Panc1 (cell line): ENCODE results near the gene ATP9A. TPM values are rescaled to one million over a fixed set of nuclear protein-coding genes. Genes with fewer than 3 reads are reported as not detected.

Experiments used
- ATAC-seq: fragments of 200-7000 bp; cut with Tn5 transposase; 2 replicates; pipeline ENCODE4 v1.9.1; 2020; ENCODE audit warnings: mild to moderate bottlenecking, moderate library complexity
- BruUV-seq: library from RNA; stranded (reverse); fragments of 400-500 nt; replicated peaks from 2 replicates; lab custom pipeline; 2021; lab: Mats Ljungman, UMichigan
- CTCF ChIA-PET: fragments of 300-600 bp; sonication (Branson Sonifier 250); formaldehyde crosslinking; loops from one replicate; lab custom pipeline; 2022; ENCODE audit warnings: antibody characterized with exemption; lab: Charles Lee
- POLR2A ChIA-PET: fragments of 300-600 bp; sonication (Branson Sonifier 250); formaldehyde crosslinking; loops from one replicate; lab custom pipeline; 2022; ENCODE audit warnings: antibody characterized with exemption; lab: Charles Lee
- DNase-seq: peaks from one replicate; pipeline ENCODE4 v3.0.0-alpha.2; 2010; ENCODE audit warnings: low read depth, low spot score
- H3K27ac ChIP-seq: 2 replicates; pipeline ENCODE4 v1.5.1; 2011; ENCODE audit warnings: mild to moderate bottlenecking, low read length, inconsistent platforms
- H3K27me3 ChIP-seq: fragments of 200-500 bp; sonication (Bioruptor generic); 2 replicates; pipeline ENCODE4 v1.6.0; 2014; ENCODE audit warnings: low read length, inconsistent platforms; ENCODE audit not compliant: control insufficient read depth, insufficient read depth
- H3K36me3 ChIP-seq: fragments of 200-500 bp; sonication (Bioruptor generic); 2 replicates; pipeline ENCODE4 v1.5.1; 2014; ENCODE audit warnings: inconsistent platforms, mild to moderate bottlenecking, low read length, moderate library complexity; ENCODE audit not compliant: control insufficient read depth, insufficient read depth
- H3K4me1 ChIP-seq: 2 replicates; pipeline ENCODE4 v1.5.1; 2011; ENCODE audit warnings: inconsistent platforms, mild to moderate bottlenecking, low read length, moderate library complexity; ENCODE audit not compliant: control insufficient read depth, insufficient read depth
- H3K4me3 ChIP-seq, 2 experiments: 2 replicates each; pipeline ENCODE4 v1.5.1; 2011 to 2012; ENCODE audit warnings: low read depth in 2 of 2, low read length in 2 of 2, mild to moderate bottlenecking in 2 of 2, inconsistent platforms in 1 of 2, moderate library complexity in 1 of 2
- H3K9me3 ChIP-seq: fragments of 200-500 bp; sonication (Bioruptor generic); 2 replicates; pipeline ENCODE4 v1.5.1; 2014; ENCODE audit warnings: low read depth, mild to moderate bottlenecking, inconsistent platforms, low read length, moderate library complexity; ENCODE audit not compliant: control insufficient read depth, insufficient read depth
- POLR2AphosphoS5 ChIP-seq: IDR thresholded peaks from 2 replicates; pipeline ENCODE4 v1.6.1; 2012; ENCODE audit warnings: mild to moderate bottlenecking, low read depth, low read length, moderate library complexity
- SIN3A ChIP-seq: IDR thresholded peaks from 2 replicates; pipeline ENCODE4 v1.6.1; 2012; ENCODE audit warnings: low read depth, mild to moderate bottlenecking, low read length, moderate library complexity, borderline replicate concordance; ENCODE audit not compliant: insufficient read depth
- TCF7L2 ChIP-seq: IDR thresholded peaks from 2 replicates; pipeline ENCODE4 v1.6.1; 2011; ENCODE audit warnings: mild to moderate bottlenecking, low read depth, low read length, inconsistent platforms
- in situ Hi-C: cut with HindIII; loops from 2 replicates; pipeline ENCODE4 v1.10.0; 2016; ENCODE audit warnings: low sequenced_read_pairs, low pct_unique_long_range_greater_than_20kb
- intact Hi-C: fragments of 100-400 bp; cut with micrococcal nuclease; formaldehyde crosslinking; loops from one replicate; pipeline ENCODE4 v1.10.0; 2022; ENCODE audit not compliant: unreplicated experiment
- total RNA-seq: library from RNA; stranded (reverse); gene quantifications from one replicate; pipeline ENCODE4 v1.2.1, GENCODE V29; 2021; ENCODE audit not compliant: unreplicated experiment
- TF ChIP-seq, protein P1 (sequence below), 2 experiments: IDR thresholded peaks; 2 replicates each; pipeline ENCODE4 v1.6.1; 2011 to 2012; ENCODE audit warnings: low read depth in 2 of 2, control low read depth in 1 of 2, low read length in 1 of 2, mild to moderate bottlenecking in 1 of 2, moderate library complexity in 1 of 2; ENCODE audit not compliant: insufficient read depth in 1 of 2
- TF ChIP-seq, protein P2 (sequence below): fragments of 450-650 bp; IDR thresholded peaks from 2 replicates; pipeline ENCODE4 v1.5.1; 2017; ENCODE audit warnings: mild to moderate bottlenecking

ATP9A gene
- total RNA-seq, 1 experiment from 2014 or later, result 8.7 TPM

DNA sequence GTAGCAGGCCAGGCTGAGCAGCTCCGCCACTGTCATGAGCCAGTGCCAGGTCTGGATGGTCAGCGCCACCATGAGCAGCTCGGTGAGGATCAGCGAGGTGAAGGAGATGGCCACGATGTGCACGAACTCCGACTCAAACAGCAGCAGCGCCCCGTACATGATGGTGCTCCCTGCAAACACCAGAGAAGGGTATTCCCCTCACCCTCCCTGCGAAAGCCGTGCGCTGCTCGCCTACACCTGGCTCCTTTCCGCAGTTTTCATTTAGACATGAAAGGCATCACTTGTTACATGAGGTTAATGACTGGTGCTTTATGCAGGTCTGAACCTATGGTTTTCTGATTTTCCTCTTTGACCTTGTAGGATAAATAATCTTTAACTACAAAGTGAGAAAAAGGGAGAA lies 163.3 kb downstream of the ATP9A start:
- no peak overlapping the region for H3K27ac ChIP-seq
- in situ Hi-C loops (no loop called here), intact Hi-C loops (no loop called here)
- no peak for DNase-seq
- H3K36me3 ChIP-seq, result no peaks in the 10 kb centered on the region
- CTCF ChIA-PET, result no interaction called here
- POLR2A ChIA-PET, result no interaction called here
- BruUV-seq, result no TSS peak
- H3K27me3 ChIP-seq, result no peaks in the 10 kb centered on the region
- TF ChIP-seq, protein P1, sequence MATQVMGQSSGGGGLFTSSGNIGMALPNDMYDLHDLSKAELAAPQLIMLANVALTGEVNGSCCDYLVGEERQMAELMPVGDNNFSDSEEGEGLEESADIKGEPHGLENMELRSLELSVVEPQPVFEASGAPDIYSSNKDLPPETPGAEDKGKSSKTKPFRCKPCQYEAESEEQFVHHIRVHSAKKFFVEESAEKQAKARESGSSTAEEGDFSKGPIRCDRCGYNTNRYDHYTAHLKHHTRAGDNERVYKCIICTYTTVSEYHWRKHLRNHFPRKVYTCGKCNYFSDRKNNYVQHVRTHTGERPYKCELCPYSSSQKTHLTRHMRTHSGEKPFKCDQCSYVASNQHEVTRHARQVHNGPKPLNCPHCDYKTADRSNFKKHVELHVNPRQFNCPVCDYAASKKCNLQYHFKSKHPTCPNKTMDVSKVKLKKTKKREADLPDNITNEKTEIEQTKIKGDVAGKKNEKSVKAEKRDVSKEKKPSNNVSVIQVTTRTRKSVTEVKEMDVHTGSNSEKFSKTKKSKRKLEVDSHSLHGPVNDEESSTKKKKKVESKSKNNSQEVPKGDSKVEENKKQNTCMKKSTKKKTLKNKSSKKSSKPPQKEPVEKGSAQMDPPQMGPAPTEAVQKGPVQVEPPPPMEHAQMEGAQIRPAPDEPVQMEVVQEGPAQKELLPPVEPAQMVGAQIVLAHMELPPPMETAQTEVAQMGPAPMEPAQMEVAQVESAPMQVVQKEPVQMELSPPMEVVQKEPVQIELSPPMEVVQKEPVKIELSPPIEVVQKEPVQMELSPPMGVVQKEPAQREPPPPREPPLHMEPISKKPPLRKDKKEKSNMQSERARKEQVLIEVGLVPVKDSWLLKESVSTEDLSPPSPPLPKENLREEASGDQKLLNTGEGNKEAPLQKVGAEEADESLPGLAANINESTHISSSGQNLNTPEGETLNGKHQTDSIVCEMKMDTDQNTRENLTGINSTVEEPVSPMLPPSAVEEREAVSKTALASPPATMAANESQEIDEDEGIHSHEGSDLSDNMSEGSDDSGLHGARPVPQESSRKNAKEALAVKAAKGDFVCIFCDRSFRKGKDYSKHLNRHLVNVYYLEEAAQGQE (IDR thresholded peaks at IDR 0.05; ENCODE audit: insufficient read depth in 1 of 2, low read depth in 2 of 2, low read length in 1 of 2), result no peak
- no peak for TF ChIP-seq TCF7L2
- TF ChIP-seq POLR2AphosphoS5, result no peak
- no peak for TF ChIP-seq SIN3A
- TF ChIP-seq, protein P2, sequence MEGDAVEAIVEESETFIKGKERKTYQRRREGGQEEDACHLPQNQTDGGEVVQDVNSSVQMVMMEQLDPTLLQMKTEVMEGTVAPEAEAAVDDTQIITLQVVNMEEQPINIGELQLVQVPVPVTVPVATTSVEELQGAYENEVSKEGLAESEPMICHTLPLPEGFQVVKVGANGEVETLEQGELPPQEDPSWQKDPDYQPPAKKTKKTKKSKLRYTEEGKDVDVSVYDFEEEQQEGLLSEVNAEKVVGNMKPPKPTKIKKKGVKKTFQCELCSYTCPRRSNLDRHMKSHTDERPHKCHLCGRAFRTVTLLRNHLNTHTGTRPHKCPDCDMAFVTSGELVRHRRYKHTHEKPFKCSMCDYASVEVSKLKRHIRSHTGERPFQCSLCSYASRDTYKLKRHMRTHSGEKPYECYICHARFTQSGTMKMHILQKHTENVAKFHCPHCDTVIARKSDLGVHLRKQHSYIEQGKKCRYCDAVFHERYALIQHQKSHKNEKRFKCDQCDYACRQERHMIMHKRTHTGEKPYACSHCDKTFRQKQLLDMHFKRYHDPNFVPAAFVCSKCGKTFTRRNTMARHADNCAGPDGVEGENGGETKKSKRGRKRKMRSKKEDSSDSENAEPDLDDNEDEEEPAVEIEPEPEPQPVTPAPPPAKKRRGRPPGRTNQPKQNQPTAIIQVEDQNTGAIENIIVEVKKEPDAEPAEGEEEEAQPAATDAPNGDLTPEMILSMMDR, result no peak
- no peaks in the 10 kb centered on the region for H3K4me1 ChIP-seq
- no peak for ATAC-seq
- no peak overlapping the region for H3K4me3 ChIP-seq
- H3K9me3 ChIP-seq, result no peaks in the 10 kb centered on the region

DNA sequence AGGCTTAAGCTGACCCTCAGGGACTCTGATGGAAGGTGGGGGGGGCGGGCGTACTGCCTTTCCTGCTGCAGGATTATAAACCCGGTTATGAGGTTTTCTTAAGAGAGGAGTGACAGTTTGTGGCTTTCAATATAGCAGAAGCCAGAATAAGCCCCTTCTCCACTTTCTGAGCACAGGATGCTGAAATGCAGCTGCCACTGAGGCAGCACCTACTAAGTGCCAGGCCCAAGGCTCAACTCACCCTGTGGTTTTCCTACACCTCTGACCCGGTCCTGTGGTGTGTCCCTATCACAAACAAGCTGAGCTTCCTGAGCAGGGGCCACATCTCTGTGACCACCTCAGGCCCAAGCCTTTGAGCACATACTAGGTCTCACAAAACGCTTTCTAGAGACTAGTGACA lies 166.1 kb downstream of the ATP9A start:
- intact Hi-C loops, result no loop called here
- ATAC-seq (no peak), DNase-seq (no peak)
- ChIA-PET POLR2A (no interaction called here), CTCF (no interaction called here)
- no TSS peak for BruUV-seq
- no peaks in the 10 kb centered on the region for H3K4me1 ChIP-seq
- no peak overlapping the region for H3K27ac ChIP-seq
- TF ChIP-seq, protein P1 (IDR thresholded peaks at IDR 0.05; ENCODE audit: insufficient read depth in 1 of 2, low read depth in 2 of 2, low read length in 1 of 2), result no peak
- TF ChIP-seq TCF7L2 (no peak), SIN3A (no peak), POLR2AphosphoS5 (no peak)
- TF ChIP-seq, protein P2, result no peak
- H3K27me3 ChIP-seq, result no peaks in the 10 kb centered on the region
- no peaks in the 10 kb centered on the region for H3K9me3 ChIP-seq
- H3K36me3 ChIP-seq, result no peaks in the 10 kb centered on the region
- no peak overlapping the region for H3K4me3 ChIP-seq
- in situ Hi-C loops, result no loop called here
